NCI-H748 (cell line): ENCODE results near the gene VTI1A.

Experiments used
- DNase-seq: peaks from one replicate; lab custom pipeline; 2025; ENCODE audit not compliant: unreplicated experiment; lab: John Stamatoyannopoulos, UW

Gene VTI1A

DNA sequence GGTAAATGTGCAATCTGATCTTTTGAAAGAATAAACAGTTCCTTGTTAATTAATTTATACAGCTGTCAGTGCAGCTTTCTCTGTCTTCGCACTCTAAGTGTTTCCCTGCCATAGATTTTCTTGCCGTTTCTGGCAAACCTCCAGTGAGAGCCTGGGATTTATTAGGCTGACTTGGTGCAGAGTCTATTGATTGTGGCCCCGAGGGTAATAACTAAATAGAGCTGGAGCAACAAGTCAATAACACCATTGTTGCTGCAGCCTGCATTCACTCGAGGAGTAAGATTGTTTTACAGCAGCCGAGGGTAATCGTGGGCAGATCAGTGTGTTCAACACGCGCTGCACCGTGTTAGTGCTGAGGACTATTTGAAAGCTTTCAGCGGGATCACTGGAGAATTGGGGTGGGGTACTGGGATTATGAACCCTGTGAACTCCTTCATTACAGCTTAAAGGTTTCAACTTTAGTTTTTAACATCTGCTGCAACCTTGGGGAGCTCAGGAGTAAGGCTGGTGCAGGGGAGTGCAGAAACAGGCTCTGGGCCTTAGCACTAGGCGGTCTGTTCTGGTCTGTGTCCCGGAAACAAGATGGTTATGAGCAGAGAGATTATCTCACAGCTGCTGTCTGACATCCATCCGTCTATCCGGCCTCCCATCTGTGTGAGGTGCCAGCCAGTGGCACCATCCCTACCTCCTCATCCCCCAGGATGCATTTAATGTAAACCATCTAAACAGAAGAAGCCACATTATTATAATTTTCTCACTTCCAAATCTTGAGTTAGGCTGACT lies 329.1 kb downstream of the VTI1A start:
- DNase-seq: peak; percentile 89

DNA sequence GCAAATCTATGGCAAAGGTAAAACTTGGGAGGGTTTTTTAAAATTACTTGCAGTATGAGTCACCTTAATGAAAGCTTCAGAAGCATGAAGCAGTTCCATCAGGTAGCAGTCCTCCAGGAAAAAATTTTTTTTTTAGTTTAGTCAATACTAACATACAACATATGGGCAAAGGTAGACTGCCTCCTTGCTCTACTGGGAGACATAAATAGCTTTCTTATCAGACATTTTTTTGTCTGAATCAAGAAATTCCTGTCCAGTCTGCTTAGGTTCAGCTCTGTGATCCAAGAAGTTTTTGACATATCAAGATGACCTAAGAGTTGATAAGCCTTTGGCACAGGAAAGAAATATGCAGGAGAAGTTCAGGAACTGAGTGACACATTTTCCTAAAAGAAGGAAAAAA lies 331.6 kb downstream of the VTI1A start:
- DNase-seq: no peak

DNA sequence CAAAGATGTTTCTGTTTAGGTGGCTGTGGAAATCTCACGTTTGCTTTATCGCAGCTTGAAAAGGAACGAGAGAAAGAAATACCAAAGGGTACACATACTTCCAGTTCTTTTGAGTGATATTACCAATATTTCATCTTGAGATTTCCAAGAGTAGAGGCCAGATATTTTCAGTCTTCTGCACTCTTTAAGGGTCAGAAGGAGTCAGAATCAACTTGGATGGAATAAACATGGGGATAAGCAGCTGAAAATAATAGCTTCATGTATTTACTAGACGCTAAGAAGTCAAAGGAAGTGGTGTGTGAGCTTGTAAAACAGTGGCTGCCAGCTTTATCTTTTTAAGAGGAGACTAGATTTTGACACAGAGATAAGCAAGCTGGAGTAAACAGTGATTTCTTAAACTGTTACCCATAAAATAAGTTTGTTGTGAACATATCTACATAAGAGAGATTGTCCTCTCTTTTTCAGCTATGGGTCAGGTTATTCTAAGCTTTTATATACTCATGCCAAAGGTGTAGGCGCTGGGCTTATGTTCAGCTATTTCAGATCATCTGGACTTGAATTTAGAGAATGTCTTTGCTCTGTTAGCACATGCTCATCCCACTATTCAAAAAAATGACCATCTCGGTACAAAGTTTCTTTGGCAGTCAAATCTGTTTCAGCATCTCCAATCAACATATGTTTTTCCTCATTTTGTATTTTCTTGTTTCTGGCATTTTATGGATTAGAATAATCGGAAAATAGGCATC lies 332.2 kb downstream of the VTI1A start:
- DNase-seq: no peak

DNA sequence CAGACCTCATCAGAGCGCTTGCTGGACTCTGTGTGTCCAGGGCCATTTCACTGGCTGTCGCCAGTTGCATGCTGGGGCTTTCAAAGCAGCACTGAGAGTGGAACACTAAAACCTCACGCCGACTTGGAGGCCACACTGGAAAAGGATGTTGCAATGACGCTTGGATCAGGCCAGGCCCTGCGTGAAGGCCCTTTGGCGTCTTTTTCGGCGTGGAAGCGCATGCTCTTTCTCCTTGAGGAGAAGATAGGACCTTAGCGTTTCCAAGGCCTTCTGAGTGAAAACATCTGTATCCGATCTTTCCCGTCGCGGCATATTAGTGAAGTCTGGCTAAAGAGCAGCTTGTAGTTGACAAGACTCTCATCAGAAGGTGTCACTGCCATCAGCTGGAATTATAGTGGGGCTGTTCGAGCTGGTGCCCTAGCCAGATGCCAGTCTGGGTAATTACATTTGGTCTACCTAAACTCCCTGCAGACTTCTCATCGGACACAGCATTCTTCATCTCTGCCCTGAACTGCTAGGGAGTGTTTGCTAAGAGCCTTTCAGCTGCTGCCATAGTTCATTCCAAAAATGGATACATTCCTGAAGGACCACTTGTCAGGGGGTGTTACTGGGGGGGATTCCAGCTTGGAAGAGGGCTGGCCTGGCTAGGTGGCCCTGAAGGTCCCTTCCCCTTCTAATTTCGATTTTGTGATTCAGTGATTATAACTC lies 335.3 kb downstream of the VTI1A start:
- no peak for DNase-seq

DNA sequence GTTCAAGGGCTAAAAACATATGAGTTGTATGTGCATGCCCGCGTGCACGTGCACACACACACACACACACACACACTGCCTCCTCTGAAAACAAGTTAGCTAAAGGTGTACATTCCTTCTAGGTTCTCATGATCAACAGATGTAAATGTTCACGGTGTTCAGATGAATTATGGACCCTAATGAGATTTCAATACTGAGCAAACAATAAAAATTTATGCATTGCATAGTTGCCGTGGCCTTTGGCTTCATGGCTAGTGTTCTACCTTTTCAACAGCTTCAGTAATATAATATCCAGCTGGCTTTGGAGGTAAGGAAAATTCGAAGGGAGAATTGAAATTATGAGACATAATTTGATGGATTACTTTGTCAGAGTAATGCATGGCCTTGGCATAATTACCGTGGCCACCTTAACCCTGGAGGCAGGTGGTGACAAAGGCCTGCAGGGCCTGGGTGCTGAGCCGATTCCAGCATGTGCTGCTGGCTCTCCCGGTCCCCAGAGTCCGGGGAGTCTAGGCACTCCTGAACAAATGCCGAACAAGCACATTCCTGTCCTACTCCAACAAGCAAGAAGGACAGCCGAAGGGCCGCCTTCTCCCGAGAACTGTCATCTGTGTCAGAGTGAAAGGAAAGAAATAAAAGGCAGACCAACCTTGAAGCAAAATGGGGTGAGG lies 336.5 kb downstream of the VTI1A start:
- DNase-seq: peak; percentile 16

- DNase-seq: peak; percentile 70
Observed at GRCh38 chr10:112784022-112784461, 337.0 kb downstream of the VTI1A start.

DNA sequence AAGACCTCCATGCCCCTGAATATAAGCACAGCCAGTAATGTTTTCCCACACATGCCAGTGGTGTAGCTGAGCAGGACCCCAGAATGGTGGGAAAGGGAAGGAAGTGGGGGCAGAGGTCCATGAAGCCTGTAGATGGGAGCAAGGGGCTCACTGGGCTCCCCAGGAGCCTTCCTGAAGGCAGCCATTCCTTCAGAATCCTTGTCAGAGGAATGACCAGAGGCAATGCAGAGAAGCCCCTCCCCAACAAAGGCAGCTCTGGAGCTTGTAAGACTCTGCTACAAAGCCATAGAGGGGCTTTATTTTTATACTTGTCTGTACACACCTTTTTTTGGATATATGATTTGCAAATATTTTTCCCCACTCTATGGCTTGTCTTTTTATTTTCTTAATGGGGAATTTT lies 338.1 kb downstream of the VTI1A start:
- no peak for DNase-seq

DNA sequence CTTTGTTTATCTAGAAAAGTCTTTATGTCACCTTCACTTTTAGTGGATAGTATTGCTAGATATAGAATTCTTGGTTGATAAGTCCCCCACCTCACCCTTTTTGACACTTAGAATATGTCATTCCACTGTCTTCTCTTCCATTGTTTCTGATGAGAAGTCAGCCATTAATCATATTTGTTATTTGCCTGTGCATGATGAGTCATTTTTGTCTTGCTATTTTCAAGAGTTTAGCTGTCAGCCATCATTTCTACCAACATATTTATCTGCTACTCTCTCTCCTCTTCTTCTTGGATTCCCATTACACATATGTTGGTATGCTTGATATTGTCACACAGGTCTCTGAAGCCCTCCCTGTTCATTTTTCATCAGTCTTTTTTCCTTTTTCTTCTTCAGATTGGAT lies 342.2 kb downstream of the VTI1A start:
- no peak for DNase-seq

DNA sequence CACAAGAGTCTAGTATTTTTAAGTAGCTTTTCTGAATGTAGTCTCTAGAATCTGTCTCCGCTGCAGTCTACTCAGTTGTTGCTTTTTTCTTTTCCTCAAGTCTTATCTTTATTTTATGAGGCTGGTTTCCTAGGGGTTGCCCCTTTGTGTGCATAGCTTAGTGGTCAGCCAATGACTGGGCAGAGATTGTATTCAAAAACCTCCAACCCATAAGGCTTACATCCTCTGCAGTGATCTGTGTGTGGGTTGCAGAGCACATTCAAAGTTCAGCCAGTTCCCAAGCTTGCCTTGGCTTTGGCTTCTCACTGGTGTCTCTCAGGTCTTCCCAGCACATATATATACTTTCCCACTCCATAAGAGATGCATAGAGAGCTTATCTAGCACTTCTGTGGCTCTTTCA lies 343.0 kb downstream of the VTI1A start:
- DNase-seq: no peak

DNA sequence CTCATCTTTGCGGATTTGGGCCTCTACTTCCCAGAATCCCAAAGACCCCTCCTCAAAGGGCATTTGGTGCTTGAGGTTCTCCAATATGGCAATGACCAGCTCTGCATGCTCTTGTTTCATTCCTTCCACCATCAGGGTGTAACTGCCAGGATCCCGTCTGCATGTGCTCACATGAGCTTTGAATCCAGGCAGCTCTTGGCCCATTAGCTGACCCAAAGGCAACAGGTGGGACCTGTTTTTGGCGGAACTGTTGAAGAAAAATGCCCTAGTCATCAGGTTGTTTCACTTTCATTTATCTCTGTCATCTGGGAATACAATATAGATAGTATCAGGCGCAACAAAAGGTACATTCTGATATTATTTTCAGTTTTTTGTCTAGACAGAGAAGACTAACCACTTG lies 343.9 kb downstream of the VTI1A start:
- no peak for DNase-seq

DNA sequence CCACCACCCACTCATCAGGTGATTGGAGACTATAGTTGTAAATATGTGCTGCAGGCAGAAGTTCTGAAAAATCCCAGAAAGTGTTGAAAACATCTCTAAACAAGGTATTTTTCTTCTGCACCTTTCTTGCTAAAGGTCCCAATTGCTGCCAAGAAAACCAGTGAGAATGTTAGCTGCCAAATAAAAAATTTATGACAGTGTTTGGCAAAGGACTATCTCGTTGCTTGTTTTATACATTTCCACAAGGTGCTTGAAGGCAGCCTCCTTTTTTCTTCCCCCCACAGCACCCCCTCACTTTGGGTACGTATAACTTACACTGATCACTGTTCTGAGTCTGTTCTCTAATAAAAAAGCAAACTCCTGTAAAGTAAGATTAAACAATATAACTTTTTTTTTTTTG lies 344.4 kb downstream of the VTI1A start:
- DNase-seq: no peak

DNA sequence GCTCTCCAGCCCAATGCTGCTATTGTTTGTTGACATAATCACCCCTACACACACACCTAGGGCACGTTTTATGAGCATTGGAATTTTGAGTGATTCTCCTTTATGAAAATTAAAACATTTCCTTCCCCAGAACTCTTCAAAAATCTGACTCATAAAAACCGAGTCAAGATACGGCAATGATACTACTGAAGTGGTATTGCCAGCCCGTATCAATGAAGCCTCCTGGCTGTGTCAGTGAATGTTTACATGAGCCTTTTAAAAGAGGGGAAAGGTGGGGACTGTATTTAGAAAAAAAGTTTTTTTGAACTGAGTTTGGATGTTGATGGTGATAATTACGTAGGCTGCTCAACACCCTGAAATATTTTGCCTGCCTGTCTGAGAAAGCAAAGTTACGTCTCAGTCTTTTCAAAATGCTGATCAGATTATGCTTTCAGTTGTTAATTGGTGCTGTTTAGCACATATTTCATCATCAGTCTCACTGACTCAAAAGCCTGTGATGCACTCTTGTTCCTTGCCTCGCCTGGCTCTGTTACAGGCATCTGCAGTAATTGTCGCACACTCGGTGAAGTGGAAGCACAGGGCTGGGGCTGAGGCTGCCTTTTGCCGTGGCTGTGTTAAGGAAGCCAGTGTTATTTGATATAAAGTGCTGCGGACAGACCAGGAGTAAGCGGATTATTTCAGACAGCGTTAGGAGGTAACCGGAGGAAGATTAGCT lies 345.6 kb downstream of the VTI1A start:
- peak; percentile 17 for DNase-seq

GRCh38 chr10:112793202-112793921 lies 346.3 kb downstream of the VTI1A start:
- peak; percentile 52 for DNase-seq

GRCh38 chr10:112794201-112794600 lies 347.2 kb downstream of the VTI1A start:
- no peak for DNase-seq

DNA sequence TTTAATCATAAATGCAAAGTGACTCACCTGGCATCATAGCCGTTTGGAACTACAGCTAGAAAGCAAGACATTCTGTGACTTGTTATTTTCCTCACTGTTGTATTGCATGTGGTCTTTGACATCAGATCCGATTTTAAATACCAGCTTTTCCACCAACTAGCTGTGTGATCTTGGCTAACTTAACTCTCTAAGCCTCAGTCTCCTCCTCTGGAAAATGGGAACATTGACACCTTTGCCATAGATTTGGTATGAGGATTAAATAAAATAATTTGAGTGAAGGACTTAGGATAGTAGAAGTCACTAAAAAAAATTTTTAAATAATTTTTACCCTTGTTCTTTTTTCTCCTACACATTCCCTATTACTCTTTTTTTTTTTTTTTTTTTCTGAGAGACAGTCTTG lies 348.1 kb downstream of the VTI1A start:
- no peak for DNase-seq

DNA sequence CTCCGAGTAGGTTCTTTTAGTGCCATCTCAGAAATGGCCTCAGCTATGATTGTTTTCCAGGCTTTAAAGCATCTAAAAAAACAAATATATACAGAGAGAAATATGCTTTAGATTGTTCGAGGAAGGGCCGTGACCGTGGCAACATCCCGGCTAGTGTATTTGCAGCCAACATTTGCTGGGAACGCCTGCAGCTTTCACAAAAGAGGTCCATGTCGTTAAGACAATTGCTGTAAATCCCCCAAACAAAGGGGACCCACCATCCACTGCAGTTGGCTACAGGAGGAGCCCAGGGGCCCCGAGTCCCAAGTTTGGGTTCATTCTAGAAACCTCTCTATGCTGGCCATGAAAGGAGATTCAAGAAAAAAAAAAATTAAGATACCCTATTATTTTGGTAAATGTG lies 350.2 kb downstream of the VTI1A start:
- DNase-seq: peak; percentile 34

- DNase-seq: no peak
Observed at GRCh38 chr10:112797855-112798254, 350.8 kb downstream of the VTI1A start.

DNA sequence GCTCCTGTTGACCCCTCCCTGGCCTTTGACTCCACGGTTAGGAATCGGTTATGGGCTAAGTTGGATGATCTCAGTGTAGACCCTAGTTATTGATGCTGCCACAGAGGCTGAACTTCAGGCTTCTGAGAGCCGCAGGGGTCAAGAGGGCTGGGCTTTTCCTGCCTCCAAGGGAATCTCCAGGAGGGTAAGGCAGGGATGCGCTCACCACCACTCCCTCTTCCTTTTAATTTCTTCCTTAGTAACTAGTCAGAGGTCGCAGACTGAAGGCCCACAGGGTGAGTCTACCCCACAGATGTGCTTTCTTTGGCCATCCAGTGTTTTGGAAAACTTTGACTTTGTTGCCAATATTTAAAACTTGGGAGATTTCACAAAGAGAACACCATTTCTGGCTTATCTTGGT lies 352.0 kb downstream of the VTI1A start:
- DNase-seq: no peak

DNA sequence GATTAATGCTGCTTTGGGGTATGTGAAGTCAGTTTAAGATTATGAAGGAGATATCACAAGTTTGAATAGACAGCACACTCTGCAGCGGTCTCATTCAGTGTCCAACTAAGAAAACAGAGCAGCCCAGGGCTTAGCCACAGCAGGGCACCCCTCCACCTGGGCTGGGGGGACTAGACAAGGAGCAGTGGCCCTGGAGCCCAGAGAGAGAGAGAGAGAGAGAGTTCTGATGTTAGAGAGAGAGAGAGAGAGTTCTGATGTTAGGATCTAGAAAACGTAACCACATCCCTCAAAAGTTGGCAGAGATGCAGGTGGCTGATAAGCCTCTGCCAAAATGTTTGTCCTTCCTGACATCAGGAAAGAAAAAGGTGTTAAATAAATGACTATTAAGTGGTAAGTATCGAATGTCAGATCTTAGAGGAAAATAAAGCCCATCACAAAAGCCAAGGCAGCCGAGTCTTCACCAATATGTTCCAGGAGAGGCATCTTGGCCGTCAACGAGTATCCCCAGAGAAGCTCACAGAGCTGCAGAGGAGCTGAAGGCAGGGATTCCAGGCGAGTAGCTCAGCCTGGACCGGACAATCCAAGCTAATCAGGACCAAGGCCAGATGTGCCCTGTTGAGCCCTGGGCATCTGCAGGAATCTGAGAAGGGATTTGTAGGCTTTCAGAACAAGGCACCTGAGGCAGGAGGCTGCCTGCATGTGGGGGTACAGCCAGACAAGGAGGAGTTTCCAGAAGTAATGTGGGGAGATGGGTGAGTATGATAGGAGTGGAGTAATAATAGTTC lies 352.9 kb downstream of the VTI1A start:
- no peak for DNase-seq
